GDM1 (cell line): Measurements from ENCODE around the gene AMDHD2.
A peak's percentile ranks its signal among the peaks of the same experiment; 100 is the strongest.
"Not testable (repeated sequence)": the region's sequence is repeated elsewhere in the genome, so short reads cannot be mapped to it uniquely, and the experiment has no call there.

Experiments used
- DNase-seq: peaks from one replicate; lab custom pipeline; 2025; lab: John Stamatoyannopoulos, UW

The AMDHD2 gene

GRCh38 chr16:2520097-2520783 is at the start of gene AMDHD2:
Gene AMDHD2, plus strand, starts transcription at chr16:2520371. Its CDS starts 88 bp downstream, at chr16:2520459.
- peak; percentile 81 for DNase-seq

- peak; percentile 0 for DNase-seq
These were observed 49.6 kb upstream of the AMDHD2 start for GRCh38 chr16:2470603-2471015.

GRCh38 chr16:2471016-2471652 is 49.0 kb upstream of the AMDHD2 start, which contains the start of gene NTN3:
Gene NTN3, plus strand, starts transcription at chr16:2471297. Its CDS starts 405 bp downstream, at chr16:2471702.
- no peak for DNase-seq

GRCh38 chr16:2471653-2472487 is 48.3 kb upstream of the AMDHD2 start:
- DNase-seq = no peak

GRCh38 chr16:2472488-2472864 is 47.7 kb upstream of the AMDHD2 start:
- DNase-seq = no peak

- DNase-seq = no peak
These were observed 47.2 kb upstream of the AMDHD2 start for GRCh38 chr16:2472885-2473445.

- DNase-seq = peak; percentile 55
These were observed 46.7 kb upstream of the AMDHD2 start for GRCh38 chr16:2473446-2473926.

GRCh38 chr16:2473999-2474876 is 45.9 kb upstream of the AMDHD2 start:
- DNase-seq = peak; percentile 53

- peak; percentile 83 for DNase-seq
These were observed 45.2 kb upstream of the AMDHD2 start, which contains the start of gene TBC1D24 for GRCh38 chr16:2474877-2475412. Gene TBC1D24, plus strand, starts transcription at chr16:2475127. Its CDS starts 21,022 bp downstream, at chr16:2496149.

GRCh38 chr16:2475413-2476344 is 44.5 kb upstream of the AMDHD2 start:
- no peak for DNase-seq

- no peak for DNase-seq
These were observed 43.8 kb upstream of the AMDHD2 start for GRCh38 chr16:2476345-2476720.

GRCh38 chr16:2476741-2477140 is 43.4 kb upstream of the AMDHD2 start:
- no peak for DNase-seq

GRCh38 chr16:2477327-2477726 is 42.8 kb upstream of the AMDHD2 start:
- DNase-seq = no peak

GRCh38 chr16:2478279-2478678 is 41.9 kb upstream of the AMDHD2 start:
- DNase-seq = no peak

GRCh38 chr16:2479996-2480395 is 40.2 kb upstream of the AMDHD2 start:
- DNase-seq = not testable (repeated sequence)

GRCh38 chr16:2480948-2481347 is 39.2 kb upstream of the AMDHD2 start:
- no peak for DNase-seq

- no peak for DNase-seq
These were observed 38.5 kb upstream of the AMDHD2 start for GRCh38 chr16:2481676-2482075.

GRCh38 chr16:2482249-2482648 is 37.9 kb upstream of the AMDHD2 start:
- no peak for DNase-seq

- DNase-seq = no peak
These were observed 37.2 kb upstream of the AMDHD2 start for GRCh38 chr16:2482708-2483534.
